BLaER1 (cell line): ENCODE measurements around the gene HEATR5A.
"Not testable (repeated sequence)": the region's sequence is repeated elsewhere in the genome, so short reads cannot be mapped to it uniquely, and the experiment has no call there.

ENCODE experiments used
- H3K27ac ChIP-seq: shearing (Covaris generic); formaldehyde crosslinking; 2 replicates; pipeline ENCODE4 v1.8.1; 2022
- H3K27me3 ChIP-seq: shearing (Covaris generic); formaldehyde crosslinking; 2 replicates; pipeline ENCODE4 v1.8.1; 2022
- H3K36me3 ChIP-seq: shearing (Covaris generic); formaldehyde crosslinking; 2 replicates; pipeline ENCODE4 v1.8.1; 2022
- H3K4me1 ChIP-seq: shearing (Covaris generic); formaldehyde crosslinking; 2 replicates; pipeline ENCODE4 v1.8.1; 2022
- H3K4me2 ChIP-seq: shearing (Covaris generic); formaldehyde crosslinking; 2 replicates; pipeline ENCODE4 v1.8.1; 2022
- H3K4me3 ChIP-seq: shearing (Covaris generic); formaldehyde crosslinking; 2 replicates; pipeline ENCODE4 v1.8.1; 2022
- H3K9ac ChIP-seq: shearing (Covaris generic); formaldehyde crosslinking; 2 replicates; pipeline ENCODE4 v1.8.1; 2022
- H3K9me3 ChIP-seq: shearing (Covaris generic); formaldehyde crosslinking; 2 replicates; pipeline ENCODE4 v1.8.1; 2022
- H4K20me1 ChIP-seq: shearing (Covaris generic); formaldehyde crosslinking; 2 replicates; pipeline ENCODE4 v1.8.1; 2022
- Cebpa-rat ChIP-seq: shearing (Covaris generic); IDR thresholded peaks from 2 replicates; pipeline ENCODE4 v1.8.1; 2022

HEATR5A gene

GRCh38 chr14:31377433-31377832, 42.9 kb downstream of the HEATR5A start:
- Histone ChIP-seq H3K36me3 (no peaks in the 10 kb centered on the region), H3K4me2 (no peak overlapping the region), H3K27me3 (no peaks in the 10 kb centered on the region), H4K20me1 (no peaks in the 10 kb centered on the region), H3K4me1 (no peaks in the 10 kb centered on the region; the same call in 1 of the 2 replicates), H3K9me3 (no peaks in the 10 kb centered on the region), H3K27ac (no peak overlapping the region), H3K9ac (no peak overlapping the region), H3K4me3 (no peak overlapping the region)
- TF ChIP-seq Cebpa-rat: no peak

- no peaks in the 10 kb centered on the region for H4K20me1 ChIP-seq
- no peak for TF ChIP-seq Cebpa-rat
- H3K4me3 ChIP-seq: no peak overlapping the region
- 0 out of 2 replicates have a peak, but pooled peaks cover 4% of the 10 kb centered on the region for H3K36me3 ChIP-seq
- no peak overlapping the region for H3K9ac ChIP-seq
- no peaks in the 10 kb centered on the region for H3K27me3 ChIP-seq
- no peak overlapping the region for H3K27ac ChIP-seq
- no peak overlapping the region for H3K4me2 ChIP-seq
- no peaks in the 10 kb centered on the region for H3K4me1 ChIP-seq
- H3K9me3 ChIP-seq: no peaks in the 10 kb centered on the region
Observed at GRCh38 chr14:31371646-31372045, 48.7 kb downstream of the HEATR5A start.

GRCh38 chr14:31363331-31364073, 56.8 kb downstream of the HEATR5A start:
- Histone ChIP-seq H3K27me3 (no peaks in the 10 kb centered on the region), H3K9ac (no peak overlapping the region), H4K20me1 (no peaks in the 10 kb centered on the region), H3K4me3 (no peak overlapping the region), H3K4me1 (no peaks in the 10 kb centered on the region), H3K4me2 (no peak overlapping the region), H3K27ac (no peak overlapping the region), H3K36me3 (0 out of 2 replicates have a peak, but pooled peaks cover 3% of the 10 kb centered on the region), H3K9me3 (no peaks in the 10 kb centered on the region)
- TF ChIP-seq Cebpa-rat: no peak

GRCh38 chr14:31362746-31363145, 57.6 kb downstream of the HEATR5A start:
- no peak for TF ChIP-seq Cebpa-rat
- 0 out of 2 replicates have a peak, but pooled peaks cover 4% of the 10 kb centered on the region for H3K36me3 ChIP-seq
- H3K9ac ChIP-seq: no peak overlapping the region
- no peaks in the 10 kb centered on the region for H4K20me1 ChIP-seq
- H3K4me1 ChIP-seq: no peaks in the 10 kb centered on the region
- H3K9me3 ChIP-seq: no peaks in the 10 kb centered on the region
- H3K4me3 ChIP-seq: no peak overlapping the region
- H3K27me3 ChIP-seq: no peaks in the 10 kb centered on the region
- H3K27ac ChIP-seq: no peak overlapping the region
- H3K4me2 ChIP-seq: no peak overlapping the region

- H3K27ac ChIP-seq, H3K4me3 ChIP-seq, H3K4me1 ChIP-seq, H3K9me3 ChIP-seq, H4K20me1 ChIP-seq, H3K4me2 ChIP-seq, H3K36me3 ChIP-seq, H3K9ac ChIP-seq, H3K27me3 ChIP-seq: not testable (repeated sequence)
Observed at GRCh38 chr14:31361761-31362160, 58.6 kb downstream of the HEATR5A start.

GRCh38 chr14:31360919-31361662, 59.3 kb downstream of the HEATR5A start:
- no peak overlapping the region for H3K4me3 ChIP-seq
- no peaks in the 10 kb centered on the region for H4K20me1 ChIP-seq
- no peaks in the 10 kb centered on the region for H3K27me3 ChIP-seq
- no peaks in the 10 kb centered on the region for H3K4me1 ChIP-seq
- no peak for TF ChIP-seq Cebpa-rat
- H3K9ac ChIP-seq: no peak overlapping the region
- H3K36me3 ChIP-seq: 0 out of 2 replicates have a peak, but pooled peaks cover 4% of the 10 kb centered on the region
- H3K9me3 ChIP-seq: no peaks in the 10 kb centered on the region
- no peak overlapping the region for H3K27ac ChIP-seq
- no peak overlapping the region for H3K4me2 ChIP-seq

GRCh38 chr14:31357279-31357678, 63.1 kb downstream of the HEATR5A start:
- 0 out of 2 replicates have a peak, but pooled peaks cover 4% of the 10 kb centered on the region for H3K36me3 ChIP-seq
- no peak overlapping the region for H3K9ac ChIP-seq
- H3K27me3 ChIP-seq: no peaks in the 10 kb centered on the region
- H3K4me1 ChIP-seq: no peaks in the 10 kb centered on the region
- no peak overlapping the region for H3K27ac ChIP-seq
- no peaks in the 10 kb centered on the region for H4K20me1 ChIP-seq
- H3K9me3 ChIP-seq: no peaks in the 10 kb centered on the region
- TF ChIP-seq Cebpa-rat: no peak
- H3K4me2 ChIP-seq: no peak overlapping the region
- H3K4me3 ChIP-seq: no peak overlapping the region

- Histone ChIP-seq H3K36me3 (peaks cover 8% of the 10 kb centered on the region; the same call in 1 of the 2 replicates), H3K9ac (no peak overlapping the region), H3K27ac (no peak overlapping the region), H3K4me1 (no peaks in the 10 kb centered on the region), H3K9me3 (no peaks in the 10 kb centered on the region), H3K4me3 (no peak overlapping the region), H4K20me1 (no peaks in the 10 kb centered on the region), H3K27me3 (no peaks in the 10 kb centered on the region), H3K4me2 (no peak overlapping the region)
- no peak for TF ChIP-seq Cebpa-rat
Observed at GRCh38 chr14:31346097-31346496, 74.3 kb downstream of the HEATR5A start.

GRCh38 chr14:31341280-31341679, 79.1 kb downstream of the HEATR5A start:
- no peak overlapping the region for H3K4me2 ChIP-seq
- H3K4me3 ChIP-seq: no peak overlapping the region
- H3K27ac ChIP-seq: no peak overlapping the region
- H3K36me3 ChIP-seq: no peaks in the 10 kb centered on the region
- H3K9ac ChIP-seq: no peak overlapping the region
- H4K20me1 ChIP-seq: no peaks in the 10 kb centered on the region
- no peaks in the 10 kb centered on the region for H3K27me3 ChIP-seq
- no peak for TF ChIP-seq Cebpa-rat
- no peaks in the 10 kb centered on the region for H3K9me3 ChIP-seq
- H3K4me1 ChIP-seq: no peaks in the 10 kb centered on the region
